K562 (cell line): Measurements from ENCODE around the gene PCDH9. TPM values are rescaled to one million over a fixed set of nuclear protein-coding genes. Genes with fewer than 3 reads are reported as not detected.

Source experiments
- ATAC-seq: fragments of 200-7000 bp; cut with Tn5 transposase; 3 replicates; pipeline ENCODE4 v1.9.1; 2020; ENCODE audit warnings: moderate library complexity
- BruUV-seq: library from RNA; stranded (reverse); fragments of 400-500 nt; replicated peaks from 2 replicates; lab custom pipeline; 2021; lab: Mats Ljungman, UMichigan
- CTCF ChIA-PET: fragments of 300-600 bp; formaldehyde crosslinking; extraction: SDS; loops from one replicate; lab custom pipeline; 2021; ENCODE audit warnings: low intra/inter-chr PET ratio; lab: Yijun Ruan, JAX
- POLR2A ChIA-PET: fragments of 300-600, 350-650 bp; sonication (Branson Sonifier 250); formaldehyde crosslinking; extraction: SDS; loops from one replicate; lab custom pipeline; 2021; ENCODE audit warnings: antibody characterized with exemption, inconsistent platforms; lab: Yijun Ruan, JAX
- DNase-seq, 4 experiments: peaks; one replicate each; pipeline versions ENCODE4 v3.0.0 to v3.0.0-alpha.2; 2011 to 2018; ENCODE audit warnings: low spot score in 3 of 4, mixed read lengths in 3 of 4; ENCODE audit errors: extremely low read depth in 1 of 4
- FAIRE-seq: peaks from 2 replicates; lab custom pipeline; 2011; peaks lifted over from hg19 to GRCh38; lab: Jason Lieb, UNC
- H2AFZ ChIP-seq: 2 replicates; pipeline ENCODE4 v1.6.0; 2011; ENCODE audit warnings: low read depth, low read length, control low read depth, inconsistent platforms
- H3K27ac ChIP-seq: fragments of 200-600 bp; 3 replicates; pipeline ENCODE4 v1.8.0; 2011; ENCODE audit warnings: low read depth, mild to moderate bottlenecking, control low read depth, inconsistent platforms, low read length, moderate library complexity, mixed read lengths; ENCODE audit errors: extremely low read depth
- H3K27me3 ChIP-seq, 2 experiments: fragments of 300-600 bp in 1 of 2; 2 replicates in 1 of 2; 3 replicates in 1 of 2; pipeline versions ENCODE4 v1.6.0 to v1.8.0; 2011; ENCODE audit warnings: inconsistent platforms in 2 of 2, low read length in 2 of 2, mild to moderate bottlenecking in 1 of 2, mixed read lengths in 1 of 2, moderate library complexity in 1 of 2; ENCODE audit not compliant: control insufficient read depth in 2 of 2, insufficient read depth in 2 of 2
- H3K36me3 ChIP-seq: fragments of 300-600 bp; 3 replicates; pipeline ENCODE4 v1.8.0; 2011; ENCODE audit warnings: mild to moderate bottlenecking, low read length, inconsistent platforms; ENCODE audit not compliant: control insufficient read depth, insufficient read depth
- H3K4me1 ChIP-seq, 2 experiments: fragments of 200-600 bp in 1 of 2; replicated peaks in 1 of 2; 2 replicates in 1 of 2; 3 replicates in 1 of 2; pipeline versions ENCODE4 v1.5.1 to v1.8.0; 2011; ENCODE audit warnings: inconsistent platforms in 2 of 2, low read length in 2 of 2, mild to moderate bottlenecking in 1 of 2, mixed read lengths in 1 of 2, moderate library complexity in 1 of 2; ENCODE audit not compliant: control insufficient read depth in 2 of 2, insufficient read depth in 2 of 2
- H3K4me2 ChIP-seq: 2 replicates; pipeline ENCODE4 v1.6.1; 2011; ENCODE audit warnings: low read length, control low read depth, inconsistent platforms, mixed read lengths; ENCODE audit not compliant: insufficient read depth
- H3K4me3 ChIP-seq: fragments of 200-600 bp; sonication (generic), shearing (Covaris generic); 2 replicates; pipeline ENCODE4 v1.5.1; 2016; ENCODE audit warnings: control low read depth, inconsistent platforms
- H3K79me2 ChIP-seq: fragments of 200-600 bp; 3 replicates; pipeline ENCODE4 v1.8.0; 2011; ENCODE audit warnings: low read length, inconsistent platforms; ENCODE audit not compliant: control insufficient read depth, insufficient read depth
- H3K9ac ChIP-seq, 2 experiments: 2 replicates each; pipeline versions ENCODE4 v1.6.0 to v1.6.1; 2011; ENCODE audit warnings: low read depth in 2 of 2, low read length in 2 of 2, control low read depth in 1 of 2, inconsistent platforms in 1 of 2, mild to moderate bottlenecking in 1 of 2, mixed read lengths in 1 of 2; ENCODE audit not compliant: insufficient read depth in 1 of 2
- H3K9me1 ChIP-seq: one replicate; pipeline ENCODE4 v1.6.0; 2011; ENCODE audit warnings: inconsistent platforms, mild to moderate bottlenecking, low read length, moderate library complexity; ENCODE audit not compliant: control insufficient read depth, insufficient read depth
- H3K9me3 ChIP-seq: replicated peaks from 2 replicates; pipeline ENCODE4 v1.5.1; 2011; ENCODE audit warnings: low read depth, low read length, inconsistent platforms; ENCODE audit not compliant: control insufficient read depth, insufficient read depth
- H4K20me1 ChIP-seq: replicated peaks from 2 replicates; pipeline ENCODE4 v1.6.1; 2011; ENCODE audit warnings: low read length, inconsistent platforms, mixed read lengths; ENCODE audit not compliant: control insufficient read depth, insufficient read depth
- ARID2 ChIP-seq: fragments of 450-650 bp; IDR thresholded peaks from 2 replicates; pipeline ENCODE4 v1.6.1; 2017; ENCODE audit warnings: antibody characterized with exemption, mild to moderate bottlenecking
- ETS1 ChIP-seq: conservative IDR thresholded peaks from 2 replicates; pipeline ENCODE4 v1.6.1; 2011; ENCODE audit warnings: low read depth, mild to moderate bottlenecking, low read length; ENCODE audit not compliant: control insufficient read depth
- HSF4 ChIP-seq: fragments of 250-450 bp; sonication (Bioruptor Pico); IDR thresholded peaks from 2 replicates; pipeline ENCODE4 v2.1.2; 2022; ENCODE audit warnings: mild to moderate bottlenecking, moderate library complexity, borderline replicate concordance
- KAT8 ChIP-seq: fragments of 450-650 bp; IDR thresholded peaks from 2 replicates; pipeline ENCODE4 v1.6.1; 2016; ENCODE audit warnings: low read depth, mild to moderate bottlenecking
- MAFG ChIP-seq: fragments of 450-650 bp; conservative IDR thresholded peaks from 2 replicates; pipeline ENCODE4 v1.6.1; 2016; ENCODE audit warnings: missing genetic modification characterization, missing compliant biosample characterization
- TARDBP ChIP-seq: fragments of 450-650 bp; IDR thresholded peaks from 2 replicates; pipeline ENCODE4 v1.6.1; 2016
- THAP7 ChIP-seq: fragments of 250-450 bp; sonication (Bioruptor Pico); IDR thresholded peaks from 2 replicates; pipeline ENCODE4 v1.5.0; 2021
- ZMIZ1 ChIP-seq, 2 experiments: fragments of 150-350 bp in 1 of 2; IDR thresholded peaks; 2 replicates each; pipeline ENCODE4 v1.6.1; 2012 to 2016; ENCODE audit warnings: low read depth in 2 of 2, low read length in 2 of 2, mild to moderate bottlenecking in 1 of 2, moderate library complexity in 1 of 2
- ZNF175 ChIP-seq: fragments of 200-800 bp; sonication (Bioruptor generic); IDR thresholded peaks from 2 replicates; pipeline ENCODE4 v1.6.1; 2016; ENCODE audit warnings: low read depth, mild to moderate bottlenecking, missing genetic modification characterization, missing compliant biosample characterization
- in situ Hi-C: fragments of 300-500 bp; cut with MboI; formaldehyde crosslinking; loops from 4 replicates; pipeline ENCODE4 v1.15.0; 2018; ENCODE audit warnings: inconsistent platforms, mixed read lengths
- intact Hi-C: fragments of 100-400 bp; cut with micrococcal nuclease; formaldehyde crosslinking; loops from 2 replicates; pipeline ENCODE4 v1.14.2; 2022
- polyA plus RNA-seq, 8 experiments: library from polyadenylated mRNA; depleted of rRNA in 4 of 8; stranded (reverse) in 5 of 8; unstranded in 3 of 8; fragments of >200 nt; fragmentation: Nextera tagmentation in 2 of 8; fragmentation: Illumina TruSeq in 1 of 8; extraction: Ambion mirVana in 2 of 8; extraction: Trizol in 1 of 8; gene quantifications; 2 replicates each; pipeline versions ENCODE4 v1.2.1 to v1.2.3, GENCODE V29; 2011 to 2014; ENCODE audit warnings: inconsistent platforms in 1 of 8, missing spikeins in 1 of 8
- total RNA-seq, 7 experiments: library from RNA; depleted of rRNA in 6 of 7; stranded (reverse); fragments of >200 nt in 6 of 7; fragmentation: Illumina TruSeq in 2 of 7; extraction: Trizol in 2 of 7; gene quantifications; 2 replicates each; pipeline versions ENCODE4 v1.2.1 to v1.2.3, GENCODE V29; 2011 to 2021; ENCODE audit warnings: low replicate concordance in 1 of 7

The PCDH9 gene
- total and polyA plus RNA-seq, 9 of the 15 experiments (the other 6 are each of a cell fraction or from before 2014, with no cell fraction given), result 1.1 to 6.7 (median 4.9) TPM

- H3K4me2 ChIP-seq, result no peak overlapping the region
- H3K4me1 ChIP-seq, result no peaks in the 10 kb centered on the region
- intact Hi-C loops, result no loop called here
- FAIRE-seq (no peak), DNase-seq (no peak), ATAC-seq (no peak)
- CTCF ChIA-PET, result no interaction called here
- no peak for TF ChIP-seq KAT8
- no peak for TF ChIP-seq ZMIZ1 (IDR thresholded peaks at IDR 0.05; ENCODE audit: low read depth in 2 of 2, low read length in 2 of 2)
- no peak for TF ChIP-seq THAP7
- TF ChIP-seq ARID2, result no peak
- no peak for TF ChIP-seq MAFG
- TF ChIP-seq TARDBP, result no peak
- no peak for TF ChIP-seq ETS1
- TF ChIP-seq HSF4 (CRISPR knock-in tag), result no peak
- no peak for TF ChIP-seq ZNF175 (CRISPR knock-in tag)
- no peak overlapping the region for H3K4me3 ChIP-seq
- H2AFZ ChIP-seq, result no peak overlapping the region
- no peaks in the 10 kb centered on the region for H3K9me1 ChIP-seq
- H3K36me3 ChIP-seq, result no peaks in the 10 kb centered on the region
- no peak overlapping the region for H3K27ac ChIP-seq
- in situ Hi-C loops, result no loop called here
- no peaks in the 10 kb centered on the region for H3K9me3 ChIP-seq
- H4K20me1 ChIP-seq, result no peaks in the 10 kb centered on the region
- POLR2A ChIA-PET, result no interaction called here
- H3K27me3 ChIP-seq, result no peaks in the 10 kb centered on the region
- H3K9ac ChIP-seq, result no peak overlapping the region
- no peaks in the 10 kb centered on the region for H3K79me2 ChIP-seq
- no TSS peak for BruUV-seq
These were observed 536.5 kb downstream of the PCDH9 start for GRCh38 chr13:66693656-66694055.
